ENCODE data around the gene SLC25A34. TPM values are rescaled to one million over a fixed set of nuclear protein-coding genes. Genes with fewer than 3 reads are reported as not detected.

Gene SLC25A34
- total RNA-seq, 1 donor from 2014 or later = 3.3 TPM

DNA sequence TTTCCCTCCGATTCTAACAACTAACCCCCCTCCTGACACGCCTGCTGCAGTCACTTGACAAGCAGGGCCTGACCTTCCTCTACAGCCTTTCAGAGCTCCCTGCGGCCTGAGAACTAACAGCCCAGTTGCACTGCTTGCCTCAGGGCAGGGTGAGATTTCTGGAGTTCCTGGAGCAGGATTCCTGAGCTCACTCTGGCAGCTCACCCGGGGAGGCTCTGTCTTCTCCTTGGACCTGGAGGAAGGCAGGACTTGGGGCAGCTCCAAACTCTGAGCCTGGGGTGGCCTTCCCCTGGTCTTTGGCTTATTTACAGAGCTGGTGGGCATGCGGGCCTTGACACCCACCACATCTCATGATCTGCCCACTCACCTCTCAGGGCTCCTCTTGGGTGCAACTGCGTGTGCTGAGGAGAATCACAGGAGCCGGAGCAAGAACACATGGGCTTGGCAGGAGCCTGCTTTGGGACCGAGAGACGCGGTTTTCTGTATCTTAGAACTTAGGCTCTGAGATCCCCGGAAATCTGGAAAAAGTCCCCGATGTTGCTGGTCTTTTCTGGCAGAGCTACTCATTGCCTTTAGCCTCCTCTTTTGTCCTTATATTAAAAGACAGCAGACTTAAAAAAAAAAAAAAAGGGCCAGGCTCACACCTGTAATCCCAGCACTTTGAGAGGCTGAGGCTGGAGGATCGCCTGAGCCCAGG, 13.1 kb upstream of the SLC25A34 start:
- TF ChIP-seq, protein P1, sequence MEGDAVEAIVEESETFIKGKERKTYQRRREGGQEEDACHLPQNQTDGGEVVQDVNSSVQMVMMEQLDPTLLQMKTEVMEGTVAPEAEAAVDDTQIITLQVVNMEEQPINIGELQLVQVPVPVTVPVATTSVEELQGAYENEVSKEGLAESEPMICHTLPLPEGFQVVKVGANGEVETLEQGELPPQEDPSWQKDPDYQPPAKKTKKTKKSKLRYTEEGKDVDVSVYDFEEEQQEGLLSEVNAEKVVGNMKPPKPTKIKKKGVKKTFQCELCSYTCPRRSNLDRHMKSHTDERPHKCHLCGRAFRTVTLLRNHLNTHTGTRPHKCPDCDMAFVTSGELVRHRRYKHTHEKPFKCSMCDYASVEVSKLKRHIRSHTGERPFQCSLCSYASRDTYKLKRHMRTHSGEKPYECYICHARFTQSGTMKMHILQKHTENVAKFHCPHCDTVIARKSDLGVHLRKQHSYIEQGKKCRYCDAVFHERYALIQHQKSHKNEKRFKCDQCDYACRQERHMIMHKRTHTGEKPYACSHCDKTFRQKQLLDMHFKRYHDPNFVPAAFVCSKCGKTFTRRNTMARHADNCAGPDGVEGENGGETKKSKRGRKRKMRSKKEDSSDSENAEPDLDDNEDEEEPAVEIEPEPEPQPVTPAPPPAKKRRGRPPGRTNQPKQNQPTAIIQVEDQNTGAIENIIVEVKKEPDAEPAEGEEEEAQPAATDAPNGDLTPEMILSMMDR (conservative IDR thresholded peaks at IDR 0.05) = no peak
- Mint-ChIP-seq H3K27ac (ENCODE audit: unreplicated experiment) (no peak overlapping the region), H3K9me3 (no peaks in the 10 kb centered on the region), H3K36me3 (ENCODE audit: low read depth) (peaks cover 5% of the 10 kb centered on the region), H3K4me3 (no peak overlapping the region), H3K4me1 (peaks cover 5% of the 10 kb centered on the region), H3K27me3 (ENCODE audit: low read depth) (no peaks in the 10 kb centered on the region)
- no peak for DNase-seq (ENCODE audit: low read depth, low spot score)

DNA sequence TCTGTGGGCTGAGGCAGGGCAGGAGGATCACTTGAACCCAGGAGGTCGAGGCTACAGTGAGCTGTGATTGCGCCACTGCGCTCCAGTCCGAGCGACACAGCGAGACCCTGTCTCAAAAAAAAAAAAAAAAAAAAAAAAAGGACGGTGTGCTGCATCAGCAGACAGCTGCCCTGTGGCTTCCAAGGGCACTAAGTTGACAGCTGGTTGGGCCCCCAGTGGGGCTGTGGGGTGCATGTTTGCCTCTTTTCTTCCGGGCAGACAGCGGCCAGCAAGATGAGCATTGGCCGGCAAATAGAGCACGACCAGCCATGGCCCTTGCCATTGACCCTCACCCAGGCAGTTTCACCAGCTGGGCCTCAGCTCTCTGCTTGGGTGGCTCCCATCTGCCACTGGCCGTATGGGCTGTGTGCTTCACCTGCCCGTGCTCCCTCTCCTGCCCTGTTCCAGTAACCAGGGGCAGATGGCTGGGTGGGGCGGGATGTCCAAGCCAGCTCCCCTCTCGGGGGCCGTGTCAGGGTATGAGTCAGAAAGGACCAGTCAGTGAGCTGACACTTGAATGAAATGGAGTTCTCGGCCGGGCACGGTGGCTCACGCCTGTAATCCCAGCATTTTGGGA, 12.3 kb upstream of the SLC25A34 start:
- no peak for DNase-seq (ENCODE audit: low read depth, low spot score)
- H3K27ac Mint-ChIP-seq (ENCODE audit: unreplicated experiment) = no peak overlapping the region
- H3K4me1 Mint-ChIP-seq = peaks cover 5% of the 10 kb centered on the region
- no peak overlapping the region for H3K4me3 Mint-ChIP-seq
- no peaks in the 10 kb centered on the region for H3K27me3 Mint-ChIP-seq (ENCODE audit: low read depth)
- peaks cover 5% of the 10 kb centered on the region for H3K36me3 Mint-ChIP-seq (ENCODE audit: low read depth)
- H3K9me3 Mint-ChIP-seq = no peaks in the 10 kb centered on the region
- TF ChIP-seq, protein P1 (conservative IDR thresholded peaks at IDR 0.05) = no peak

DNA sequence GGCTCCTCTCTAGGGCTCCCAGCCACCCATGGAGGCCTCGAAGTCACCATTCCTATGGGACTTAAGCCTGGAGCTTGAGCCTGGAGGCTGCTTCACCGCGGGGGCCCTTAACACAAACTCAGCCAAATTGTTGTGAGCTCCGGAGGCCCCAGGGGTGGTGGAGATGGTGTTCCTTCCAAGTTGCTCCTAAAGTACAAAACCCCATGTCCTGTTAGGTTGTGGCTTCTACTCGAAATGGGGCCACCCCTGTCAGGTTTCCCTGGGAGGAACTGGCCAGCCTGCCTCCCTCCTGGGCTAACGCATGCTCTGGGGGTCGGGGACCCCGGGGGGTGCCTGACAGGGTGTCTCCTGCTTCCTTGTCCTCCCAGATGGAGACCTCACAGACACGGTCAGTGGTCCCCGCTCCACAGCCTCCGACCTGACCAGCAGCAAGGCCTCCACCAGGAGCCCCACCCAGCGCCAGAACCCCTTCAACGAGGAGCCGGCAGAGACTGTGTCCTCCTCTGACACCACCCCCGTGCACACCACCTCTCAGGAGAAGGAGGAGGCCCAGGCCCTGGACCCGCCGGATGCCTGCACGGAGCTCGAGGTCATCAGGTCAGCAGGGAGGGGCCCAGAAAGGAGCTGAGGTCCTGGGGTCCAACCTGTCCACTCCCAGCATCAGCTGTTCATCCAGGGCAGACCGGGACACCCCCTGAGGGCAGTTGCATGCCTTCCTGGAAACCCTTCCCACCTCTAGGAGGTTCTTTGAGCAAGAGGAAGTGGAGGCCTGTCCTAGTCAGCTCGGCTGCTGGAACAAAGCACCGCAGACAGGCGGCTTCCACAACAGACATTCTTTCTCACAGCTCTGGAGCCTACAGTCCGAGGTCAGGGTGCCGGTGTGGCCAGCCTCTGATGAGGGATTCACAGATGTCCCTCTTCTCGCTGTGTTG, 10.8 kb upstream of the SLC25A34 start:
- Mint-ChIP-seq H3K27me3 (ENCODE audit: low read depth) (no peaks in the 10 kb centered on the region), H3K27ac (ENCODE audit: unreplicated experiment) (no peak overlapping the region), H3K4me3 (no peak overlapping the region), H3K9me3 (no peaks in the 10 kb centered on the region), H3K4me1 (peaks cover 5% of the 10 kb centered on the region), H3K36me3 (ENCODE audit: low read depth) (peaks cover 3% of the 10 kb centered on the region)
- DNase-seq (ENCODE audit: low read depth, low spot score) = no peak
- TF ChIP-seq, protein P1 (conservative IDR thresholded peaks at IDR 0.05) = no peak

DNA sequence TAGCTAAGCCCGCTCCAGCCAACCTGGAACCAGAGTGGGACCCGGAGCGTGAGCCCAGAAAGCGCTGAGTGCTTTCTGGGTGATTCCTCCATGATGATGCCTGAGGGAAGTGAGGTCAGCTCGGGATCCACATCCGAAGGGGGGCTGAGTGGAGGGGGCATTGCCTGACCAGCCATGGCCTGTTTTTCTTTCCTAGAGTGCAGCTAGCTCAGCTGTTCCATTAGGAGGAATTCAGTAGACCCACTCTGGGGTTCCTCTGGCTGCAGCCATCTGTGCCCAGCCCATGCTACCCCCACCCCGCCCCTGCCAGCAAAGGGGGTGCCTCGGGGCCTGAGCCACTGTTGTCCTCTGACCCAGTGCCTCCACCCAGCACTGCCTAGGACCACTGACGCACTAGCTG, 9.6 kb upstream of the SLC25A34 start:
- no peaks in the 10 kb centered on the region for H3K9me3 Mint-ChIP-seq
- H3K27me3 Mint-ChIP-seq (ENCODE audit: low read depth) = no peaks in the 10 kb centered on the region
- no peak overlapping the region for H3K4me3 Mint-ChIP-seq
- TF ChIP-seq, protein P1 (conservative IDR thresholded peaks at IDR 0.05) = no peak
- H3K36me3 Mint-ChIP-seq (ENCODE audit: low read depth) = peaks cover 3% of the 10 kb centered on the region
- peaks cover 5% of the 10 kb centered on the region for H3K4me1 Mint-ChIP-seq
- H3K27ac Mint-ChIP-seq (ENCODE audit: unreplicated experiment) = no peak overlapping the region
- DNase-seq (ENCODE audit: low read depth, low spot score) = no peak

DNA sequence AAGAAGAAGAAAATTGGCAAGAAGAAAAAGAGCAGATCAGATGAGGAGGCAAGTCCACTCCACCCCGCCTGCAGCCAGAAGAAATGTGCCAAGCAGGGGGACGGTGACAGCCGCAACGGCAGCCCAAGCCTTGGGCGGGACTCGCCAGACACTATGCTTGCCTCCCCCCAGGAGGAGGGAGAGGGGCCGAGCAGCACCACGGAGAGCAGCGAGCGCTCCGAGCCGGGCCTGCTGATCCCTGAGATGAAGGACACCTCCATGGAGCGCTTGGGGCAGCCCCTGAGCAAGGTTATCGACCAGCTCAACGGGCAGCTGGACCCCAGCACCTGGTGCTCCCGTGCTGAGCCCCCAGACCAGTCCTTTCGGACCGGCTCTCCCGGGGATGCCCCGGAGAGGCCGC, 9.0 kb upstream of the SLC25A34 start:
- Mint-ChIP-seq H3K27ac (ENCODE audit: unreplicated experiment) (no peak overlapping the region), H3K36me3 (ENCODE audit: low read depth) (peaks cover 3% of the 10 kb centered on the region), H3K4me3 (no peak overlapping the region), H3K27me3 (ENCODE audit: low read depth) (no peaks in the 10 kb centered on the region), H3K4me1 (peaks cover 5% of the 10 kb centered on the region), H3K9me3 (no peaks in the 10 kb centered on the region)
- no peak for DNase-seq (ENCODE audit: low read depth, low spot score)
- TF ChIP-seq, protein P1 (conservative IDR thresholded peaks at IDR 0.05) = no peak

Measured in neural crest cell (in vitro differentiated cells).